Raji (cell line): ENCODE measurements around the gene EED.

Source experiments
- POLR2A ChIP-seq: IDR thresholded peaks from 2 replicates; pipeline ENCODE4 v1.6.1; 2011; ENCODE audit warnings: low read depth, low read length, control low read depth; ENCODE audit not compliant: insufficient read depth

EED gene, protein sequence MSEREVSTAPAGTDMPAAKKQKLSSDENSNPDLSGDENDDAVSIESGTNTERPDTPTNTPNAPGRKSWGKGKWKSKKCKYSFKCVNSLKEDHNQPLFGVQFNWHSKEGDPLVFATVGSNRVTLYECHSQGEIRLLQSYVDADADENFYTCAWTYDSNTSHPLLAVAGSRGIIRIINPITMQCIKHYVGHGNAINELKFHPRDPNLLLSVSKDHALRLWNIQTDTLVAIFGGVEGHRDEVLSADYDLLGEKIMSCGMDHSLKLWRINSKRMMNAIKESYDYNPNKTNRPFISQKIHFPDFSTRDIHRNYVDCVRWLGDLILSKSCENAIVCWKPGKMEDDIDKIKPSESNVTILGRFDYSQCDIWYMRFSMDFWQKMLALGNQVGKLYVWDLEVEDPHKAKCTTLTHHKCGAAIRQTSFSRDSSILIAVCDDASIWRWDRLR

GRCh38 chr11:86244522-86245368 lies at the start of gene EED:
Gene EED, plus strand, starts transcription at chr11:86244753. Its CDS starts 477 bp downstream, at chr11:86245230.
- TF ChIP-seq POLR2A, result peak; percentile 96

DNA sequence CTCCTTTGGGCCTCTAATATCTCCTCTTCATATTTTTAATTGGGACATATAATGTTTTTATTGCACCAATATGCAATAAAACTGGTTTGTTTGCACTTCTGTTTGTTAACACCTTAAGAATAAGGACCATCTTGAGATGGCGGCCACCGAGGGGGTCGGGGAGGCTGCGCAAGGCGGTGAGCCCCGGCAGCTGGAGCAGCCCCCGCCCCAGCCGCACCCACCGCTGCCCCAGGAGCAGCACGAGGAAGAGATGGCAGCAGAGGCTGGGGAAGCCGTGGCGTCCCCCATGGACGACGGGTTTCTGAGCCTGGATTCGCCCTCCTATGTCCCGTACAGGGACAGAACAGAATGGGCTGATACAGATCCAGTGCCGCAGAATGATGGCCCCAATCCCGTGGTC lies 49.6 kb upstream of the EED start:
- TF ChIP-seq POLR2A, result no peak

- TF ChIP-seq POLR2A, result no peak
These were observed 48.4 kb upstream of the EED start for GRCh38 chr11:86196085-86196696.

DNA sequence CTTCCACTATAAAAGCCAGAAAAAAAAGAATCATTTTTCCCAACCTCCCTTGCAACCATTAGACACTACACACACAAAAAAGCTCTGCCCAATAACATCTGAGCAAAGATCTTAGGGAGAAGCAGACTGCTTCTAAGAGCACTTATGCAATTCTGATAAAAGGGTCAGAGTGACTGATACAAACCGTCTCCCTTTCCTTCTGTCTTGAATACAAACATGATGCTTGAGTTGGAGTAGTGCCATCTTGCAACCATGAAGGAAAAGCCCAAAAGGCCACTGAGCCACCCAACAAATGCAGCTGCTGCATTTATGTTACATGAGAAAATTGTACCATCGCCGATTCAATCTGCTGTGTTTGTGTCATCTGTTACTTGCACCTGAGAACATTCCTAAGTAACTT lies 47.6 kb upstream of the EED start:
- no peak for TF ChIP-seq POLR2A

DNA sequence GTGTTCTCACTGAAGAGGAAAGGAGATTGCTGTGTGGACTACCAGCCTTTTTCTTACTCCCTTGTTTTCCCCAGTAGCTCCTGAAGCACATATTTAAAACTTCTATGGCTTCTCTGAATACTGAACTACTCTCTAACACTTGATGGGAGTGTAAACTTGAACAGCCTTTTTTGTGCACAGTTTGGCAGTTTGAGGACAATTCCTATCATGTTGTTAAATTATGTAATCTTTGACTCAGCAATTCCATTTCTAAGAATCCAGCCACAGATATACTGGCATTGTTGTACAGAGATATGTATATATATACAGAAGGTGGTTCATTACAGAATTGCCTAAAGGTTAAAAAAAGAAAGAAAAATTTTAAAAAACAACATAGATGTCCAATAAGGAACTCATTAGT lies 47.1 kb upstream of the EED start:
- no peak for TF ChIP-seq POLR2A

GRCh38 chr11:86198139-86198538 lies 46.4 kb upstream of the EED start:
- TF ChIP-seq POLR2A, result no peak

GRCh38 chr11:86199354-86199753 lies 45.2 kb upstream of the EED start:
- no peak for TF ChIP-seq POLR2A

DNA sequence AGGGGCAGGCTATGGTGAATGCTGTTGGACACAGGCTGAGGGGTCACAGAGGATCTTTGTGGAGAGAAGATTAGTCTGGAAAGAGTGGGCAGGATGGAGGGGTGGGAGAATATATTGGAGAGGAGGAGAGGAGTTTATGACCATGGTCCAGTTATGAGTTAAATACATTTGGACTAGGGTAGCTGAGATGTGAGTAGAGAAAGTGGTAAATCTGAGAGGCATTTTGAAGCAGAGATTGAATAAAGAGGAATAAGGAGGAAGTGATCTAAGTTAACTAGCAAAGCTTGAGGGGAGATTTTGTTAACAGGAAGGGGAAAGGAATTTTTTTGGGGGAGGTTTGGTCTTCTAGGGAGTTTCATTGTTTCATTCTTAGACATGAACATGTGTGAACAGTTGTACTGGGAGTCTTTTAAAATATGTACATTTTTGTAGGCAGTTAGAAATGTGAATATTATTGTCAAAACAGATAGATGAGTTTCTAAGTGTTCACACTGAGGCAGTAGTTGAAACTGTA lies 43.1 kb upstream of the EED start:
- TF ChIP-seq POLR2A, result no peak

- TF ChIP-seq POLR2A, result peak; percentile 45; the same call in 1 of the 2 replicates
These were observed 42.6 kb upstream of the EED start for GRCh38 chr11:86202013-86202336.

GRCh38 chr11:86204356-86204755 lies 40.2 kb upstream of the EED start:
- no peak for TF ChIP-seq POLR2A

- TF ChIP-seq POLR2A, result no peak
These were observed 38.9 kb upstream of the EED start for GRCh38 chr11:86205421-86206336.

DNA sequence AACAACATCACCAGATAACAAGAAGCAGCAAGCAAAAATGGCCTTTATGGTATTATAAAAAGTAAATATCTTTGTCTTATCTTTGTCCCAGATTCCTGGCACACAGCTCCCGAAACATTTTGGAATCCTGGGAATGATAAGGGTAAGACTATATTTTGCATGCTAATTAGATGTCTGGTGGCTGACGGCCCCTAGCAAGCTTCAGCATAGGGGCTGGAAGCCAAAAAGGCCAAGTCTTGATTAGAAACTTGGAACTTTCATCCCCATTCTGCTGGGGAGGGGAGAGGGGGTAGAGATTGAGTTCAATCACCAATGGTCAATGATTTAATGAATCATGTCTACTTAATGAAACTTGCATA lies 38.2 kb upstream of the EED start:
- no peak for TF ChIP-seq POLR2A

DNA sequence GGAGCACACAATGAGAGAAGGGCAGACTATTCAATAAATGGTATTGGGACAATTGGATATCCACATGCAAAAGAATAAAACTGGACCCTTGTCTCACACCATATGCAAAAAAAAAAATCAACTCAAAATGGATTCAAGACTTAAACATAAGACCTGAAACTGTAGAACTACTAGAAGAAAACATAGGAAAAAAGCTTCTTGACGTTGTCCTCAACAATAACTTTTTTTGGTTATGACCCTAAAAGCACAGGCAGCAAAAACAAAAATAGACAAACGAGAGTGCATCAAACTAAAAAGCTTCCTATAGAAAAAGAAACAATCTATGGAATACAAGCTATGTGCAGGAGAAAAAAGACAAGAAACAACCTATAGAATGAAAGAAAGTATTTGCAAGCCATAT lies 37.1 kb upstream of the EED start:
- no peak for TF ChIP-seq POLR2A

- no peak for TF ChIP-seq POLR2A
These were observed 36.0 kb upstream of the EED start for GRCh38 chr11:86208572-86208971.
